ENCODE measurements around the gene PARD6G. TPM values are rescaled to one million over a fixed set of nuclear protein-coding genes. Genes with fewer than 3 reads are reported as not detected.

Gene PARD6G
- polyA plus RNA-seq, 1 of the 3 experiments (the other 2 are of a cell fraction) = 4.3 TPM

- no peak for TF ChIP-seq CHD2 (IDR thresholded peaks at IDR 0.05; ENCODE audit: low read length, partially characterized antibody)
These were observed 56.0 kb downstream of the PARD6G start (continued) for GRCh38 chr18:80191264-80191663.

GRCh38 chr18:80190311-80190710, 57.0 kb downstream of the PARD6G start:
- DNase-seq = no peak
- Histone ChIP-seq H3F3A (replicated peaks; ENCODE audit: insufficient read depth) (no peaks in the 10 kb centered on the region), H3K9ac (no peak overlapping the region), H3K36me3 (replicated peaks in 1 of 2; ENCODE audit: control insufficient read depth in 1 of 2, insufficient read depth in 2 of 2, low read length in 1 of 2) (no peaks in the 10 kb centered on the region), H3K4me3 (ENCODE audit: low read depth in 2 of 2, low read length in 1 of 2) (no peak overlapping the region), H3K27ac (ENCODE audit: low read depth in 2 of 2, low read length in 1 of 2) (no peak overlapping the region), H3K9me2 (no peaks in the 10 kb centered on the region), H4K20me1 (ENCODE audit: insufficient read depth) (no peaks in the 10 kb centered on the region), H3K4me2 (no peak overlapping the region), H3K27me3 (ENCODE audit: insufficient read depth) (no peaks in the 10 kb centered on the region), H3K79me2 (ENCODE audit: insufficient read depth) (no peaks in the 10 kb centered on the region), H3K9me3 (no peaks in the 10 kb centered on the region), H2AFZ (ENCODE audit: low read depth) (no peak overlapping the region), H3K4me1 (ENCODE audit: control insufficient read depth in 1 of 2, insufficient read depth in 2 of 2, low read depth in 1 of 2, low read length in 1 of 2) (no peaks in the 10 kb centered on the region)
- no peak for TF ChIP-seq GABPA (IDR thresholded peaks at IDR 0.05; ENCODE audit: low read depth)
- no peak for TF ChIP-seq TEAD4 (IDR thresholded peaks at IDR 0.05; ENCODE audit: borderline replicate concordance, insufficient read depth)
- no peak for TF ChIP-seq SIN3A (IDR thresholded peaks at IDR 0.05; ENCODE audit: borderline replicate concordance, low read depth, low read length)
- no peak for TF ChIP-seq FOXM1 (IDR thresholded peaks at IDR 0.05; ENCODE audit: low read depth)
- TF ChIP-seq MEF2A (IDR thresholded peaks at IDR 0.05; ENCODE audit: borderline replicate concordance, low read depth) = no peak
- no peak for TF ChIP-seq REST (IDR thresholded peaks at IDR 0.05; ENCODE audit: low read depth, low read length)
- no peak for TF ChIP-seq IRF3 (IDR thresholded peaks at IDR 0.05; ENCODE audit: low read depth, low read length)
- no peak for TF ChIP-seq EP300 (IDR thresholded peaks at IDR 0.05; ENCODE audit: borderline replicate concordance in 1 of 2, low read depth in 1 of 2, low read length in 1 of 2)
- no peak for TF ChIP-seq RCOR1 (IDR thresholded peaks at IDR 0.05; ENCODE audit: low read length)
- no peak for TF ChIP-seq JUND (IDR thresholded peaks at IDR 0.05)
- TF ChIP-seq USF1 (IDR thresholded peaks at IDR 0.05; ENCODE audit: borderline replicate concordance, low read depth) = no peak
- TF ChIP-seq PBX3 (IDR thresholded peaks at IDR 0.05) = no peak
- no peak for TF ChIP-seq CHD2 (IDR thresholded peaks at IDR 0.05; ENCODE audit: low read length, partially characterized antibody)
- 60% methylated on average over 4 of the region's 5 CpGs for WGBS (ENCODE audit: low lambda C conversion rate)
- CTCF ChIA-PET = interaction anchor here (0.7 to 1.3 kb wide), 3 partner anchors 8 to 17 kb away, joined by 3 to 5 read pairs (median 3); no protein-coding TSS in a partner anchor
- POLR2A ChIA-PET = no interaction called here

Data from SK-N-SH (cell line).